Activated CD4-positive, CD25-positive, alpha-beta regulatory T cell (primary cell): ENCODE results near the gene CCDC70.

Source experiments
- DNase-seq, 4 experiments: peaks; one replicate each; lab custom pipeline; 2025; lab: John Stamatoyannopoulos, UW

The CCDC70 gene

GRCh38 chr13:51829568-51829899 lies 32.2 kb upstream of the CCDC70 start:
- DNase-seq: no peak

- DNase-seq: no peak
Observed at GRCh38 chr13:51831519-51831918, 30.2 kb upstream of the CCDC70 start.

GRCh38 chr13:51832471-51833152 lies 29.2 kb upstream of the CCDC70 start:
- DNase-seq: peak in 2 of 4 experiments; percentile 17

- no peak for DNase-seq
Observed at GRCh38 chr13:51833980-51834379, 27.8 kb upstream of the CCDC70 start.

GRCh38 chr13:51834581-51835171 lies 27.1 kb upstream of the CCDC70 start:
- DNase-seq: no peak

GRCh38 chr13:51837016-51837415 lies 24.8 kb upstream of the CCDC70 start:
- DNase-seq: no peak

- no peak for DNase-seq
Observed at GRCh38 chr13:51838240-51838846, 23.4 kb upstream of the CCDC70 start.

GRCh38 chr13:51839711-51840540 lies 21.8 kb upstream of the CCDC70 start:
- DNase-seq: no peak

- DNase-seq: no peak
Observed at GRCh38 chr13:51840917-51841316, 20.9 kb upstream of the CCDC70 start.

GRCh38 chr13:51841732-51842131 lies 20.0 kb upstream of the CCDC70 start:
- no peak for DNase-seq

- no peak for DNase-seq
Observed at GRCh38 chr13:51843529-51843928, 18.2 kb upstream of the CCDC70 start.

- DNase-seq: peak in 3 of 4 experiments; percentile 22 to 45 (median 22)
Observed at GRCh38 chr13:51844862-51845573, 16.8 kb upstream of the CCDC70 start, which contains the start of gene TMEM272. TMEM272 (minus strand) TSS chr13:51845177; CDS start chr13:51838530, 6,647 bp downstream.

GRCh38 chr13:51845574-51846318 lies 16.0 kb upstream of the CCDC70 start:
- DNase-seq: no peak

GRCh38 chr13:51846756-51847155 lies 15.0 kb upstream of the CCDC70 start:
- DNase-seq: no peak

GRCh38 chr13:51848674-51849073 lies 13.1 kb upstream of the CCDC70 start:
- no peak for DNase-seq

- DNase-seq: no peak
Observed at GRCh38 chr13:51849145-51850101, 12.3 kb upstream of the CCDC70 start.

- DNase-seq: no peak
Observed at GRCh38 chr13:51856027-51856736, 5.6 kb upstream of the CCDC70 start.

- DNase-seq: no peak
Observed at GRCh38 chr13:51856998-51857397, 4.8 kb upstream of the CCDC70 start.
